Hematopoietic multipotent progenitor cell treated with erythropoietin and hydrocortisone succinate and interleukin-3 and kit ligand, for 15 days (in vitro differentiated cells): ENCODE results near the gene MRPL49.
"Not testable (repeated sequence)": the region's sequence is repeated elsewhere in the genome, so short reads cannot be mapped to it uniquely, and the experiment has no call there.

Source experiments
- DNase-seq: peaks from one replicate; pipeline ENCODE4 v3.0.0-alpha.2; 2015; ENCODE audit warnings: low spot score

MRPL49 gene

DNA sequence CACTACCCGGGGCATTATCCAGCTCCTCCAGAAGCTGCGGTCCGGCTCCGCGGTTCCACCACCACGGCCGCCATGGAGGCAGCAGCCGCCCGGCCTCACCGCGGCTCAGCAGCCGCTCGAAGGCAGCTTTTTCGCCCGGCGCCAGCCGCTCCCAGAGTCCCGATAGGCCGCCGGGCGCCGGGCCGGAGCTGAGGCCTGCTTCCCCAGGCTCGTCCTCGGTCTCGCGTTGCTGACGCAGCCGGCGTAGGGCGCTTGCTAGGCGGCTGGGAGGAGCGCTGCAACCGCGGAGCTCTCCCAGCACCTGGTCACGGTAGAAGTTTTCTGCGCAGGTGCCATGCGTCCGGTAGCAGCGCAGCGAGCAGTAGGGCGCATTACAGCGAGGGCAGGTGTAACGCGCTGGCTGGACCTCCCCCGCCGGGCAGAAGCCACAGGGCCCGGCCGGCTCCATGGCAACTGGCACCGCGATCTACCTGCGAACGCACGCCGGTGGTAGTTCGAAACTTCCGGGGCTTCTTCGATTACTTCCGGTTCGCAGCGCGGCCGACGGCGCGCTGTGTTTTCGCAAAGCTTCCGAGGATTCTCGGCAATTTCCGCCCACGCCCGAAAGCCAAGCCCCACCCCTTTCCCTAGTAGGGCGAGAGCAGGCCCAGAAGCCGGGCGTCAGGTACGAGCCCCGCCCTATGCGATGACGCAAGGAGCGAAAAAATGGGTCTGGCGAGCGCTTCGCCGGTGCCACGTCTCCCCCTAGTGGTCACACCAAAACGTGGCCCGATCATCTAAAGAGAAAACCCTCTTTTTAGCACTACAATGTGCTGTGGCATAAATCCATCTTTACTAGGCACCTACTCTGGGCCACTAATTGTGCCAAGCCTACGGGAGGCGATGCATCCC lies 4.7 kb upstream of the MRPL49 start, which contains the start of gene ZNHIT2:
ZNHIT2 (minus strand) TSS at position 496 of the 891 bp plus-strand sequence; CDS start at position 448, 48 bp downstream.
- DNase-seq: peak; percentile 100

DNA sequence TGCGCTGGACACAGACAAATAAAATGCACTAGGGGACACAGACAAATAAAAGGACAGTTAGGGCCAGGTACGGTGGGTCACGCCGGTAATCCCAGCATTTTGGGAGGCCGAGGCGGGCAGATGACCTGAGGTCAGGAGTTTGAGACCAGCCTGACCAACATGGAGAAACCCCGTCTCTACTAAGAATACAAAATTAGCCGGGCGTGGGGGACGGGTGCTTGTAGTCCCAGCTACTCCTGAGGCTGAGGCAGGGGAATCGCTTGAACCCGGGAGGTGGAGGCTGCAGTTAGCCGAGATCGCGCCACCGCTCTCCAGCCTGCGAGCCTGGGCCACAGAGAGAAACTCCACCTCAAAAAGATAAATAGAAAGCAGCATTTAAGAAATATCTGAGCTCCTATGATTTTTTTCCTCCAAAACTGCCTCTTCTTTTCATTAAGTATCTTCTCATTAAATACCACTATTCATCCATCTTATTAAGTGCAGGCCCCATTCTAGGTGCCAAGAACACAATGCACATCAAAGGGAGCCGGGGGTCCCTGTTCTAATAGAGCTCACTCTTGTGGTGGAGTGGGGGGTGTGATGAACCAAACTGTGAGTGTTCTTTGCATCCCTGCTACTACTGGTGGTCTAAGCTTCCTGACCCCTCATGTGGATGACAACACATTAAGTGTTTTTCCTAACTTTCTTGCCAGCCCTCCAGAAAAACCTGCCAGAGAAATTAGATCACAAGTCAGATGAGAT lies 3.9 kb upstream of the MRPL49 start:
- DNase-seq: no peak

DNA sequence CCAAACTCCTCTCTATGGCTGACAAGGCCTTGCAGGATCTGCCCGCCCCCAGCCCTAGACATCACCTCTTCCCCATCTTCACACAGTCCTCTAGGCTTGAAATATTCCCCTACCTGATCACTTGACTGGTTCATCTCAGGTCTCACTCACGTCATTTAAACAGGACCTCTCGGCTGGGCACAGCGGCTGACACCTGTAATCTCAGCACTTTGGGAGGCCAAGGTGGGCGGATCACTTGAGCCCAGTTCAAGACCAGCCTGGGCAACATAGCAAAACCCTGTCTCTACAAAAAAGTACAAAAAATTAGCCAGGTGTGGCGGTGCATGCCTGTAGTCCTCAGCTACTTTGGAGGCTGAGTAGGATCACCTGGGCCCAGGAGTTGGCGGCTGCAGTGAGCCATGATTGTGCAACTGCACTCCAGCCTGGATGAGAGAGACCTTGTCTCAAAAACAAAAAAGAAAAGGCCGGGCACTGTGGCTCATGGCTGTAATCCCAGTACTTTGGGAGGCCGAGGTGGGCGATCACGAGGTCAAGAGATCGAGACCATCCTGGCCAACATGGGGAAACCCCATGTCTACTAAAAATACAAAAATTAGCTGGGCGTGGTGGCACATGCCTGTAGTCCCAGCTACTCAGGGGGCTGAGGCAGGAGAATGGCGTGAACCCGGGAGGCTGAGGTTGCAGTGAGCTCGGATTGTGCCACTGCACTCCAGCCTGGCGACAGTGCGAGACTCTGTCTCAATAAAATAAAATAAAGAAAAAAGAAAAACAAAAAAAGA lies 3.0 kb upstream of the MRPL49 start:
- DNase-seq: not testable (repeated sequence)

DNA sequence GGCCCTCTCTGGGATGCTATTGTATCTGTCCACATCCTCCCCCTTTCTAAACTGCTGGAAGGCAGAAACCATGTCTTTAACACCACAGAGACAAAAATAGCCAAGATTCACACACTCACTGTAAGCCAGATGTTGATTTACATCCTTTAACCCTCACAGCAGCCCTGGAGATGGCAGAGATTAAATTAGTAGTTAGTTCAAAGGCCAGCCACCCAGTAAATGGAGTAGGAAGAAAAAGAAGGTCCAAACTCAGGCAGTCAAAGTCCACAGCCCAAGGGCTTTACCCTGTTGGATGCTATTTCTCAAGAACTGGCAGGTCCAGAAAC lies 2.5 kb upstream of the MRPL49 start:
- DNase-seq: no peak

DNA sequence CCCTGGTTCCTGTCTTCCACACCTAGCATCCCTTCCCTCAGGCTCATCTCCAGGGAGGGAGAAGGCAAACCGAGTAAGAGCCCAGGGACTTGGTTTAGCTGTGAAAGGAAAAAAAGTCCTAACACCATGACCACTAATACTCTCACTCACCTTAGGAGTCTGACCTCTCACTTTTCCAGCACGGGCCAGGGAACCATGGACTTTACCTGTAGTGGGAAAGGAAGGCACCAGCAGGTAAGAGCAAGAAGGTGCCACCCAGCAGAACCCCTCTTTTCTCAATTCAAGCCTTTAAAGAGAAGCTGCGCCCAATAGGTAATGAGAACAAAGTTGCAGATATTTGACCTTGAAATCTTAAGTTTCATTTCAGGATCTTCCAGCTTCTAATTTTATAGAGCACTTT lies 1.3 kb upstream of the MRPL49 start:
- no peak for DNase-seq

DNA sequence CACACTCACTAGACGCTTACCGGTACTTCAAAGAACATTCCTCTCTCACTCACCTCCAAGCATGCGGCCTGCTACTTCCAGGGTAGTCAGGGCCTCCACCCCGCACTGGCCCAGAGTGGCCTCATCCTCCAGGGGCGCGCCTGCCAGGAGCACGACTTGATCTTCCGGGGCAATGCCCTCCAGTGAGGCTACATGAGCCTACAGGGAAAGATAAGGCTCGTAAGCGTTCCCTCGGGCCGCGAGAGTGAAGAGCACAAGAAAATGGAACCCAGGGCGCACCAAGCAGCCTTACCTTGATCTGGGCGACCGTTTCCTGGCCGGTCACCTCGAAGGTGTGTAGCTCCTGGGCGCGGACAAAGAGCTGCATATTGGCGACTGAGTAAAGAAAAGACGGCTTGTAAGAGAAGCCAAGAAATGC lies 665 bp upstream of the MRPL49 start:
- DNase-seq: peak; percentile 61

DNA sequence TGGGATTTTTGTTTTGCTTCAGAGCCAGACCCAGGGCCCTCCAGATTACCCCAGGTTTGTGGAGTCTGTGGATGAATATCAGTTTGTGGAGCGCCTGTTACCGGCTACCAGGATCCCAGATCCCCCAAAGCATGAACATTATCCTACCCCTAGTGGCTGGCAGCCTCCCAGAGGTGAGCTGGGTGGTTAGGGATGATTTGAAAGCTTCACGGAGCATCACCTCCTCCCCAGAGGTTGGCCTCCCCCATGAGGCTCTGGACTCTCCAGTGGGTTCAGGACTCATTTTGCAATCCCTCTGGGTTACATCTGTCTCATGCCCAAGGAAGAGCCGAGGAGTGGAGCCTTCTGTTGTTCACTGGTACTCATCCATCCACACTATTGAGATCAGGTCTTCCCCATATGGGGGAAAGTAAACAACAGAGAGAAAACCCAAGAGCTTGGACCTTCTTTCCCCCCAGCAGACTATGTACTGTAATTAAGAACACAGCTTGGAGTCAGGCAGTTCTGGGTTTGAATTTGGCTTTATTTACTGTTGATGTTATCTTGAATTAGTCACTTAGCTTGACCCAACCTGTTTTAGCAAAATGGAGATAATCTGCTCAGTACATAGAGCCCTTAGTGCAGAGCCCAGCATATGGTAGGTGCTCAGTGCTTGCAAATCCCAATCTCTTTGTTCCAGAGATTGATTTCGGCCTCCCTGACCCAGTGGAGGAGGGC lies 2.5 kb downstream of the MRPL49 start:
- no peak for DNase-seq

DNA sequence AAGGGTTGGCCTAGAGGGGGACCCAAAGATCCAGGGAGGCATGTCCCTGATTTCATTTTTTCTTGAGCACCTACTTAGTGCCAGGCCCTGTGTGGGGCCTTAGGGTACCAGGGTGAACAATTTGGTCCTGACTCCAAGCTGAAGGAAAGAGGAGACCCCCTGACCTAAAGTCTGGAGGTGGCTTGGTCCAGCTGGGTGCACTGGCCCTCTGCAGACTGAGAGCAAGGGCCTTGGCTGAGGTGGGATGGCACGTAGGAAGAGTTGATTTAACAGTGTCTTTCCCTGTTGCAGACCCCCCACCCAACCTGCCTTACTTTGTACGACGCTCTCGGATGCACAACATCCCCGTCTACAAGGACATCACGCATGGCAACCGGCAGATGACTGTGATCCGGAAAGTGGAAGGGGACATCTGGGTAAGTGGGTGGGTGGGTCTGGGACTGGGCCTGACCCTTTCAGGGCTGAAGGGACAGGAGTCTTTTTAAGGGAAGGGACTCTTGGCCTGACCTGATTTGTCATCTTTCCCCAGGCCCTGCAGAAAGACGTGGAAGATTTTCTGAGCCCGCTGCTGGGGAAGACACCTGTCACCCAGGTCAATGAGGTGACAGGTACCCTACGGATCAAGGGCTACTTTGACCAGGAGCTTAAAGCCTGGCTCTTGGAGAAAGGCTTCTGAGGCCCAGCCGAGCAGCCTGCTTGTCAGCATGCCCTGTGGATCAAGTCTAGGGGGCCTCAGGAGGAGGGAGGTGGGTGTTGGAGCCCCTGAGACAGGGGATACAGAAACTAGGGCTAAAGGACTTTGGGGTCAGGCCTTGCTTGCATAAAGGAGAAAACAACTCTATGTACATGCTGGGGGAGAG lies 3.3 kb downstream of the MRPL49 start:
- DNase-seq: no peak

DNA sequence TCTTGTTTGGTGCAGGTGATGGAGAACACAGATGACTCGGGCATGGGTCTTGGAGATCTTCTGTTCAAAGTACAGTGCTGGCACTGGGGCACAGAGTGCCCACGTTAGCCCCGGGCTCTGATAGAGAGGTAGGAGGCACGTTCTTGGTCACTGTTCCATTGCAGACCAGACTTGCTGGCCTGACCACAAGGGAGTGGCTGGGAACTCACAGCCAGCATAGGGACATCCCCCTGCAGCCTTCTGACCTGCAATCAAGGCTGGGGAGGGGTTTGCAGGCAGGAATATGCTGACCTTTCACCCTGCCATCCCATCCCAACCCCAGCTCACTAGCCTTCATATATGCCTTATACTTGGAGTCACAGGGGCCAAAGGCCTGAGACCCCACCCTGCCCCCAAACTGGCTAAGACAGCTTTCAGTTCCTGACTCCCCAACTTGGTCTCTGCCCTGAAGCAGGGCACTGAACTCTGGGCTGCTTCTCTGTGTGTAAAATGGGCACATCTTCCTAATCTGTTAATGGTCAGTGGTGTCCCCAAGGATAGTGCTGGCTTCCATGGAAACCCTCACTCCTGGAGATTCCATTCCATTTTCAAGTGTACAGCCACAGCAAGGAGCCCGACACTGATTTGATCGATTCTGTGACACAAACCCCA lies 4.6 kb downstream of the MRPL49 start:
- no peak for DNase-seq

DNA sequence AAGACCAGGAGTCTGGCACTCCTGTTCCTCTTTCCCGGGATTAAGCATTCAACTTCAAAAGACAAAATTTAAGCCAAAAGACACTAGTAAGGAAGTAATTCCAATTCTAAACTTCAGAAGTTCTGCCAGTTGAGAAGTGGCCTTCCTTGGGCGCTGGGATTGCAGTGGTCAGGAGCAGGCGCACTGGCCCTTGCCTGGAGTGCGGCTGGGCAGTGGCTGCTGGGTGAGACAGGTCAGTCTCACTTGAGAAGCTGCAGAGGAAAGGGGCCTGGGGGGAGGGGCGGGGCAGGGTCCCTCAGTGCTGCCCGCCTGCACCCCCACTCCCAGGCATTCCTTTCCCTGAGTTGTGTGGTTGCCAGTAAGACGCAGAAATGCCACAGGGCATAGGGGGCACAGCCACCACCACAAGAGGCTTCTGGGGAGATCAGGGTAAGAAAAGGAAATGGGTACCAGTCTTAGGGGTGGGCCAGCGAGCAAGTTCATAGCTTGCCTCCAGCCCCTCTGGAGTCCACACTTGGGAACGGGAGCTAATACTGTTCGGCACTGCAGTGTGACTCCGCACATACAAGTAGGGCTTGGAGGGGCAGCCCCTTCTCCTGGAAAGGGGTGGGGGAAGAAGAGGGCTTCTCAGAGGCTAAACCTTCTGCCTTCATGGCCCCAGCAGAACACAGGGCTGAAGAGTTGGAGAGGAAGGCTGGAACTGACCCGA lies 5.5 kb downstream of the MRPL49 start:
- DNase-seq: no peak

DNA sequence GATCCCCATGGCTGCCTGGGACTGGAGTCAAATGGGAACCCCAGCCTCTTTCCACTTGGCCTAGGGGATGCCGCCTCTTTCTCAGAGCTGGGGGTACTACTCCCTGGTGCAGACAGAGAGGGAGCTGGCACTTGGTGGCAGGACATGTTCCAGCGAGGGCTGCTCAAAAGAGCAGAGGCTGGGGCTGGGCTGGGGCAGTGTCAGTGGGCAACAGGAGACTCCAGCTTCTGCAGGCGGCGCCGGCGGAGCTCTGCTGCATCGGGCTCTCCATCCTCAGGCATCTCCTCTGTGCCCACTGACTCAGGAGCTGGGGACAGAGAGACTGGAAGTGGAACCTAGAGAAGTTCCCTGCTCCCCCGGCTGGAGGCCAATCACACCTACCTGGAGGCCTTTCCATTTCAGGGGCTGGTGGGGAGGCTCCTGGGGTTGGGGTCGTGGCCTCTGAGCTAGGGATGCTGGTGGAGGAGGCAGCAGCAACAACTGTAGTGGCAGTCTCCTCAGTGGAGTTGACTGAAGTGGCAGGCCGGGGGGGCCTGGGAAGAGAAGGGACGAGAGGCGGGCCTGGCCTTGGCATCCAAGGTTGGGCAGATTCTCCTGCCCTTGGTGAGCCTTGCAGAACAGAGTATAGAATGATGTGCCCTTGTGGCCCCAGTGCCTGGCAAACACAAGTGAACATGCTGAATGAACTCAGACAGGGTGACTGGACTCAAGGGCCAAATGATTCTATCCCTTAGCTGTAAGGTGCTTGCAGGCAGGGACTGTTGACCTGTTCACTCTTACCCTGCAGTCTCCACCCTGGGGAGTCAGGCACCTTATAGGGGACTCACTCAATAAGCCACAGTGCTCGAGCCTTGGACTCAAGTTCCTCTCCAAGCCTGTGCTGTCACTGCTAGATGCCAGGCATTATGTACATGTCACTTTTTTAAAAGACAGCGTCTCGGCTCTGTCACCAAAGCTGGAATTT lies 6.3 kb downstream of the MRPL49 start:
- no peak for DNase-seq

DNA sequence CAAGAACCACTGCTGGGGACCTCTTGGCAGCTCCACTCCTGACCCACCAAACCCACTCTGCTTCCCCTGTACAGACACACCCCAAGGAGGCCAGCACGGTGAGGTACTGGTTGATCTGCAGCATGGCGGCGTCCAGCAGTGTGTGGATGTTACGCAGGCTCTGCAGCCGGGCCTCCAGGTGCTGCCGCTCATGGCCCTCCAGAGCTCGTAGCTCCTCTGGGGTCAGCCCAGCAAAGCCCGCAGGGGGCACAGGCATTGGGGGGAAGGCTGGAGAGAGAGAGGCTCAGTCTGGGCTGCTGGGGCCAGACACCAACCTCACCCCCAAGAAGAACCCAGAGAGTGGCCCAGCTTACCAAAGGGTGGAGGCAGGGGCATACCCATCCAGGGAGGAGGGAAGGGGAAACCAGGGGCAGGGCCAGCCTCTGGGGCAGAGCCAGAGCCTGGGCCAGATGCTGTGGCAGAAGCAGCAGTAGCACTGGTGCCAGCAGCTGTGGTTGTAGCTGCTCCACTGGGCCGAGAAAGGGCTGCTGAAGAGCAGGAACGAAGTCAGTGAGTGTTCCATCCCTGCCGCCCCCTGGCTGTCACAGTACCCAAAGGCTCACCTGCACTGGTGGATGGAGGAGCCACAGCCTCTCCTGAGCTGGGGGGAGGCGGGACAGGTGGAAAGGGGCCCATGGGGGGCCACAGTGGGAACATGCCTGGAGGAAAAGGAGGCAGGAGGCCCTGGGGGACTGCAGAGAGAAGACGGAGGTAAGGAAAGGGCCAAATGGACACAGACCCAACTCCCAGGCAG lies 7.7 kb downstream of the MRPL49 start:
- DNase-seq: no peak

DNA sequence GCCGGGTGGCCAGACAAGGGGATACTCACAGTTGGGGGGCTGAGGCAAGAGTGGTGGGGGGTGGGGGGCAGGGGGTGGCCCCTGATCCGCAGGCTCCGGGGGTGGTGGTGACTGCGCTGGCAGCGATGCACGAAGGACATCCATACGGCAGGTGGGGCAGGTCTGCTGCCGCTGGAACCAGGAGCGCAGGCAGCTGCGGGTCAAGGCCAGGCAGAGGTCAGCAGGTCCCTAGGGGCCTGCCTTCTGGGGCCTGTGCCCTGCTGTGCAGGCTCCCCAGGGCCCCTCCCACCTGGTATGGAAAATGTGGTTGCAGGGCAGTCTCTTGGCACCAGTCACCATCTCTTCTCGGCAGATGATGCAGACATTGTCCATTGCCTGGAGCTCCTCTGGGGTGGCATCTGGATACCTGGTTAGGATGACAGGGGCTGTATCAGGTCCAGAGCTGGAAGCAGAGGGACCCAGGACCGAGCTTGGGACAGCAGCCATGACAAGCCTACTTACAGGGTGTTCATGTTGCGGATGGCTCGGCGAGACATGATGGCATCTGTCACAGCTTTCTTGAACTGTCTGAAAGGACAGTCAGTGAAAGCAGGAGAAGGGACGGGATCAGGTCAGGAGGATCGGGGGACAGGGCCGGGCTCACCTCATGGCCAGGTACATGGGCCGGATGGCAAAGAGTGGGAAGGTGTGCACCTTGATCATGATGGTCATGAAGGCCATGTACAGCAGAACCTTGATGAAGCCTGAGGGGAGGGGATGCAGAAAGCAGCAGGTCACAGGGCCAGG lies 8.7 kb downstream of the MRPL49 start:
- DNase-seq: no peak

DNA sequence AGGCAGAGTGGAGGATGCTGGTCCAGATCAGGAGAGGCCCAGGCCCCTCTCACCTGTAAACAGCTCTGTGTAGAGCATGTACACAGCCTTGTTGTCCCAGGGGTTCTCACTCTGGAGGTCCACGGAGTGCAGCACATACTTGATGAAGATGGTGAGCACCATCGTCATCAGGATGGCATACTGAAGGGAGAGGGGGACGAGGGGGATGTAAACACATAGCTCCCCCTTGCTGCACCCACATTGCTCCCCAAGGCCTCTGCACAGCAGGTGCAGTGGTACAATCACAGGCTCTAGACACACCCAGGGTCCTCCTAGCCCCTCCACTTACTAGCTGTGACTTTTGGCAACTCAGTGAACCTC lies 9.3 kb downstream of the MRPL49 start:
- no peak for DNase-seq

DNA sequence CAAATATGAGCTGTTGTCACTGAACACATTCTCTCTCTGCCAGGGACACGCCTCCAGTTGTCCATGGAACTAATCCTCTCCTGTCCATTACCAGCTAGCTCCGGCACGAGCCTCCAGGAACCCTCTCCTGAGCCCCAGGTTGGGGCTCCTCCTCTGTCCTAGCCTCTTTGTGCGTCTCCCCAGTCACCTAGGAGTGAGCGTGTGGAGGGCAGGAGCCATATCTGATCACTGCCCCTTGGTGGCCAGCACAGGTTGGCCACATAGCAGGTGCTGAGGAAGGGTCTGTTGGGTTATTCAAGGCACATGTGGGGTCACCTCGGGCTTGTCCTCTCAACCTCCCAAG lies 9.7 kb downstream of the MRPL49 start:
- no peak for DNase-seq

DNA sequence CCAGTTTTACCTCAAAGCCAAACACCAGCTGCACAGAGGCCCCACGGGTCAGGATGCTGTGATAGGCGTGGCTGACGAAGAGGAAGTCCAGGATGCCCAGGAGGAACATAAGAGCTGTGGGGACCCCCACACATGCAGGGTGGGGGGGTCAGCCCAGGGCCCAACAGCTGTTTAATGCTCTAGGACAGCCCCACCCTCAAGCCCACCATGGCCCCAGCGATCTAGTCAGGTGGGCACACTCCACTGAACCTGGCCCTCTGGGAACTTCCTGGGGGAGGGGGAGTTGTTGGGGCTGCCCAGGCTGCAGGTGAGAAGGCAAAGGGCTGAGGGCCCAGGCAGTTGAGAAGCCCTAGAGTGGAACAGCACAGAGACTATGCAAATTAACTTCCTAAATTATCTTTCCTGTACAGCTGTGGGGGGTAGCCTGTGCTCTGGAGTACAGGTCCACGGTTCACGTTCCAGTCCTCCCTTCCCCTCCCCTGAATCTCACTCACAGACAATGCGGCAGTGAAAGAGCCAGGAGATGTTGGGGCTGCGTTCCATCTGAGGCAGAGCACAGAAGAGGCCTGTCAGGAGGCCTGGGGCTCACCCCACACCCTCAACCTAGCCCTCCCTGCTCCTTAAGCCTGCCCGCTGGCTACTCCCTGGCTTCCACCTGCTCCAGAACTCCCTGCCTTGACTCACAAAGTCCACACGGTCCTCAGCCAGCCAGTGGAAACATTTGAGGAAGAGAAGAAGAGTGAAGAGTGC lies 10.3 kb downstream of the MRPL49 start:
- DNase-seq: no peak
